Endothelial cell of umbilical vein (primary cell): ENCODE data around the gene ACAA2.
"Not testable (repeated sequence)": the region's sequence is repeated elsewhere in the genome, so short reads cannot be mapped to it uniquely, and the experiment has no call there.

ENCODE experiments used
- EZH2 ChIP-seq: IDR thresholded peaks from 2 replicates; pipeline ENCODE4 v1.6.1; 2012; ENCODE audit warnings: borderline replicate concordance, low read depth, mild to moderate bottlenecking, moderate library complexity, low read length, inconsistent platforms; ENCODE audit not compliant: severe bottlenecking
- GATA2 ChIP-seq: IDR thresholded peaks from 2 replicates; pipeline ENCODE4 v1.7.0; 2011; ENCODE audit warnings: low read depth, mild to moderate bottlenecking, moderate library complexity, mixed read lengths, low read length; ENCODE audit not compliant: insufficient read length, insufficient read depth
- JUN ChIP-seq: IDR thresholded peaks from 2 replicates; pipeline ENCODE4 v1.6.1; 2011; ENCODE audit warnings: borderline replicate concordance, low read depth; ENCODE audit not compliant: insufficient read length, insufficient read depth
- MYC ChIP-seq: IDR thresholded peaks from one replicate; pipeline ENCODE4 v1.6.1; 2011; ENCODE audit warnings: mild to moderate bottlenecking, low read depth, low read length
- POLR2A ChIP-seq: IDR thresholded peaks from 2 replicates; pipeline ENCODE4 v1.6.1; 2012; ENCODE audit warnings: low read depth, mild to moderate bottlenecking, control low read depth, low read length
- POLR2AphosphoS5 ChIP-seq: IDR thresholded peaks from 2 replicates; pipeline ENCODE4 v1.6.1; 2012; ENCODE audit warnings: low read depth, mild to moderate bottlenecking, control low read depth, low read length, moderate library complexity; ENCODE audit not compliant: insufficient read depth
- TF ChIP-seq, protein P1 (sequence below), 2 donors: IDR thresholded peaks; 1 replicate in 1 of 2; 2 replicates in 1 of 2; pipeline ENCODE4 v1.5.1; 2011; ENCODE audit warnings: low read length in 2 of 2, mild to moderate bottlenecking in 2 of 2, moderate library complexity in 2 of 2, control low read depth in 1 of 2, inconsistent platforms in 1 of 2, low read depth in 1 of 2; ENCODE audit not compliant: insufficient read depth in 1 of 2; ENCODE audit errors: extremely low read depth in 1 of 2

GRCh38 chr18:49837316-49837835 lies 24.0 kb upstream of the ACAA2 start:
- TF ChIP-seq, protein P1, sequence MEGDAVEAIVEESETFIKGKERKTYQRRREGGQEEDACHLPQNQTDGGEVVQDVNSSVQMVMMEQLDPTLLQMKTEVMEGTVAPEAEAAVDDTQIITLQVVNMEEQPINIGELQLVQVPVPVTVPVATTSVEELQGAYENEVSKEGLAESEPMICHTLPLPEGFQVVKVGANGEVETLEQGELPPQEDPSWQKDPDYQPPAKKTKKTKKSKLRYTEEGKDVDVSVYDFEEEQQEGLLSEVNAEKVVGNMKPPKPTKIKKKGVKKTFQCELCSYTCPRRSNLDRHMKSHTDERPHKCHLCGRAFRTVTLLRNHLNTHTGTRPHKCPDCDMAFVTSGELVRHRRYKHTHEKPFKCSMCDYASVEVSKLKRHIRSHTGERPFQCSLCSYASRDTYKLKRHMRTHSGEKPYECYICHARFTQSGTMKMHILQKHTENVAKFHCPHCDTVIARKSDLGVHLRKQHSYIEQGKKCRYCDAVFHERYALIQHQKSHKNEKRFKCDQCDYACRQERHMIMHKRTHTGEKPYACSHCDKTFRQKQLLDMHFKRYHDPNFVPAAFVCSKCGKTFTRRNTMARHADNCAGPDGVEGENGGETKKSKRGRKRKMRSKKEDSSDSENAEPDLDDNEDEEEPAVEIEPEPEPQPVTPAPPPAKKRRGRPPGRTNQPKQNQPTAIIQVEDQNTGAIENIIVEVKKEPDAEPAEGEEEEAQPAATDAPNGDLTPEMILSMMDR (IDR thresholded peaks at IDR 0.05; ENCODE audit: extremely low read depth in 1 of 2, insufficient read depth in 1 of 2, low read depth in 1 of 2, low read length in 2 of 2): not testable (repeated sequence)
- TF ChIP-seq EZH2, POLR2A, POLR2AphosphoS5, MYC, GATA2, JUN: not testable (repeated sequence)
